NCI-H510A treated with DMSO at 0.1 percent for 48 hours (cell line): Measurements from ENCODE around the gene SARNP.
A peak's percentile ranks its signal among the peaks of the same experiment; 100 is the strongest.

Source experiments
- DNase-seq: peaks from one replicate; lab custom pipeline; 2025; lab: John Stamatoyannopoulos, UW

The SARNP gene

GRCh38 chr12:55707841-55708694 lies 109.5 kb downstream of the SARNP start, which contains the start of gene ITGA7:
Gene ITGA7, minus strand, starts transcription at chr12:55707904. Its CDS starts 222 bp downstream, at chr12:55707682.
- peak; percentile 80 for DNase-seq
